Panc1 (cell line): Measurements from ENCODE around the gene LOC101059915.
"Not testable (repeated sequence)": the region's sequence is repeated elsewhere in the genome, so short reads cannot be mapped to it uniquely, and the experiment has no call there.

Experiments used
- ATAC-seq: fragments of 200-7000 bp; cut with Tn5 transposase; 2 replicates; pipeline ENCODE4 v1.9.1; 2020; ENCODE audit warnings: mild to moderate bottlenecking, moderate library complexity
- BruUV-seq: library from RNA; stranded (reverse); fragments of 400-500 nt; replicated peaks from 2 replicates; lab custom pipeline; 2021; lab: Mats Ljungman, UMichigan
- CTCF ChIA-PET: fragments of 300-600 bp; sonication (Branson Sonifier 250); formaldehyde crosslinking; loops from one replicate; lab custom pipeline; 2022; ENCODE audit warnings: antibody characterized with exemption; lab: Charles Lee
- POLR2A ChIA-PET: fragments of 300-600 bp; sonication (Branson Sonifier 250); formaldehyde crosslinking; loops from one replicate; lab custom pipeline; 2022; ENCODE audit warnings: antibody characterized with exemption; lab: Charles Lee
- DNase-seq: peaks from one replicate; pipeline ENCODE4 v3.0.0-alpha.2; 2010; ENCODE audit warnings: low read depth, low spot score
- H3K27ac ChIP-seq: 2 replicates; pipeline ENCODE4 v1.5.1; 2011; ENCODE audit warnings: mild to moderate bottlenecking, low read length, inconsistent platforms
- H3K27me3 ChIP-seq: fragments of 200-500 bp; sonication (Bioruptor generic); 2 replicates; pipeline ENCODE4 v1.6.0; 2014; ENCODE audit warnings: low read length, inconsistent platforms; ENCODE audit not compliant: control insufficient read depth, insufficient read depth
- H3K36me3 ChIP-seq: fragments of 200-500 bp; sonication (Bioruptor generic); 2 replicates; pipeline ENCODE4 v1.5.1; 2014; ENCODE audit warnings: inconsistent platforms, mild to moderate bottlenecking, low read length, moderate library complexity; ENCODE audit not compliant: control insufficient read depth, insufficient read depth
- H3K4me1 ChIP-seq: 2 replicates; pipeline ENCODE4 v1.5.1; 2011; ENCODE audit warnings: inconsistent platforms, mild to moderate bottlenecking, low read length, moderate library complexity; ENCODE audit not compliant: control insufficient read depth, insufficient read depth
- H3K4me3 ChIP-seq, 2 experiments: 2 replicates each; pipeline ENCODE4 v1.5.1; 2011 to 2012; ENCODE audit warnings: low read depth in 2 of 2, low read length in 2 of 2, mild to moderate bottlenecking in 2 of 2, inconsistent platforms in 1 of 2, moderate library complexity in 1 of 2
- H3K9me3 ChIP-seq: fragments of 200-500 bp; sonication (Bioruptor generic); 2 replicates; pipeline ENCODE4 v1.5.1; 2014; ENCODE audit warnings: low read depth, mild to moderate bottlenecking, inconsistent platforms, low read length, moderate library complexity; ENCODE audit not compliant: control insufficient read depth, insufficient read depth
- CTCF ChIP-seq: fragments of 450-650 bp; IDR thresholded peaks from 2 replicates; pipeline ENCODE4 v1.5.1; 2017; ENCODE audit warnings: mild to moderate bottlenecking
- POLR2AphosphoS5 ChIP-seq: IDR thresholded peaks from 2 replicates; pipeline ENCODE4 v1.6.1; 2012; ENCODE audit warnings: mild to moderate bottlenecking, low read depth, low read length, moderate library complexity
- SIN3A ChIP-seq: IDR thresholded peaks from 2 replicates; pipeline ENCODE4 v1.6.1; 2012; ENCODE audit warnings: low read depth, mild to moderate bottlenecking, low read length, moderate library complexity, borderline replicate concordance; ENCODE audit not compliant: insufficient read depth
- TCF7L2 ChIP-seq: IDR thresholded peaks from 2 replicates; pipeline ENCODE4 v1.6.1; 2011; ENCODE audit warnings: mild to moderate bottlenecking, low read depth, low read length, inconsistent platforms
- in situ Hi-C: cut with HindIII; loops from 2 replicates; pipeline ENCODE4 v1.10.0; 2016; ENCODE audit warnings: low sequenced_read_pairs, low pct_unique_long_range_greater_than_20kb
- intact Hi-C: fragments of 100-400 bp; cut with micrococcal nuclease; formaldehyde crosslinking; loops from one replicate; pipeline ENCODE4 v1.10.0; 2022; ENCODE audit not compliant: unreplicated experiment
- TF ChIP-seq, protein P1 (sequence below), 2 experiments: IDR thresholded peaks; 2 replicates each; pipeline ENCODE4 v1.6.1; 2011 to 2012; ENCODE audit warnings: low read depth in 2 of 2, control low read depth in 1 of 2, low read length in 1 of 2, mild to moderate bottlenecking in 1 of 2, moderate library complexity in 1 of 2; ENCODE audit not compliant: insufficient read depth in 1 of 2

Gene LOC101059915

DNA sequence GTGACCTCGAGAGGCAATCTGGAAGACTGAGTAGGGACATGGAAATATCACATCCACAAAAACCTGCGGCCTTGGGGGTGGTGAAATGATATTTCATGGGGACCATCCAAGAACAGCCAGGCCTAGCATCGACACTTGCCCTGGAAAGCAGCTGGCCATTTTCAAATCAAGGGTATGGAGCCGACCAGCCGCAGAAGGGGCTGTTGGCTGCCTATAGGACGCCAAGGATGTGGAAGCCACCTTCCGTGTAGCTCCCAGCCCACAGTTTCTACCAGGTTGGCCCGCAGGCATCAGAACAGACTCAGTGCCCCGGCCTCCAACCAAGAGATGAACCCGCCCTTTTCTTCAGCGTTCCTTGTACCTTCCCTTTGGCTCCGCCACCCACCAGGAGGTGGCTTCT, 5.4 kb upstream of the LOC101059915 start:
- no peak for TF ChIP-seq TCF7L2
- no peak for TF ChIP-seq SIN3A
- TF ChIP-seq POLR2AphosphoS5: no peak
- TF ChIP-seq, protein P1, sequence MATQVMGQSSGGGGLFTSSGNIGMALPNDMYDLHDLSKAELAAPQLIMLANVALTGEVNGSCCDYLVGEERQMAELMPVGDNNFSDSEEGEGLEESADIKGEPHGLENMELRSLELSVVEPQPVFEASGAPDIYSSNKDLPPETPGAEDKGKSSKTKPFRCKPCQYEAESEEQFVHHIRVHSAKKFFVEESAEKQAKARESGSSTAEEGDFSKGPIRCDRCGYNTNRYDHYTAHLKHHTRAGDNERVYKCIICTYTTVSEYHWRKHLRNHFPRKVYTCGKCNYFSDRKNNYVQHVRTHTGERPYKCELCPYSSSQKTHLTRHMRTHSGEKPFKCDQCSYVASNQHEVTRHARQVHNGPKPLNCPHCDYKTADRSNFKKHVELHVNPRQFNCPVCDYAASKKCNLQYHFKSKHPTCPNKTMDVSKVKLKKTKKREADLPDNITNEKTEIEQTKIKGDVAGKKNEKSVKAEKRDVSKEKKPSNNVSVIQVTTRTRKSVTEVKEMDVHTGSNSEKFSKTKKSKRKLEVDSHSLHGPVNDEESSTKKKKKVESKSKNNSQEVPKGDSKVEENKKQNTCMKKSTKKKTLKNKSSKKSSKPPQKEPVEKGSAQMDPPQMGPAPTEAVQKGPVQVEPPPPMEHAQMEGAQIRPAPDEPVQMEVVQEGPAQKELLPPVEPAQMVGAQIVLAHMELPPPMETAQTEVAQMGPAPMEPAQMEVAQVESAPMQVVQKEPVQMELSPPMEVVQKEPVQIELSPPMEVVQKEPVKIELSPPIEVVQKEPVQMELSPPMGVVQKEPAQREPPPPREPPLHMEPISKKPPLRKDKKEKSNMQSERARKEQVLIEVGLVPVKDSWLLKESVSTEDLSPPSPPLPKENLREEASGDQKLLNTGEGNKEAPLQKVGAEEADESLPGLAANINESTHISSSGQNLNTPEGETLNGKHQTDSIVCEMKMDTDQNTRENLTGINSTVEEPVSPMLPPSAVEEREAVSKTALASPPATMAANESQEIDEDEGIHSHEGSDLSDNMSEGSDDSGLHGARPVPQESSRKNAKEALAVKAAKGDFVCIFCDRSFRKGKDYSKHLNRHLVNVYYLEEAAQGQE (IDR thresholded peaks at IDR 0.05; ENCODE audit: insufficient read depth in 1 of 2, low read depth in 2 of 2, low read length in 1 of 2): no peak
- no peak for TF ChIP-seq CTCF
- no peak for ATAC-seq
- intact Hi-C loops: no loop called here

DNA sequence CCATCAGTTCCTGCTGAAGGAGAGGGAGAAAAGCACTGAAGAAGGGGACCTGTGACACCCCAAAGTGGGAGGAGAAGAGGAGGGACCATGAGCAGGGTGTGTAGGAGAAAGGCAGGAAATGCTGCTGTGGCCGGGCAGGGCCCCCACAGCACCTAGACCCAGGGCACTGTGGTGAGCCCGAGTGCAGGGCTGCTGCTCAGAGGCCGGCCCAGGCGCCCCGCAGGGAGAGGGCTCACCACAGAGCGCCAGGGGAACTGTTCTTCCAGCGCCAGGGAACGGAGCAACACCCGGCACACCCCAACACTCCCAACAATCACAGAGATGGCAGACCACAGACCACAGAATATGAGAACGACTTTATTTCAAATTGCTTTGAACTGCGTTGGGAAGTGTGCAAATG, 4.7 kb upstream of the LOC101059915 start:
- POLR2A ChIA-PET, BruUV-seq, H3K4me3 ChIP-seq, H3K36me3 ChIP-seq, ATAC-seq, H3K9me3 ChIP-seq, H3K27ac ChIP-seq, in situ Hi-C loops, DNase-seq, CTCF ChIA-PET, intact Hi-C loops, H3K4me1 ChIP-seq, H3K27me3 ChIP-seq: not testable (repeated sequence)

More for the DNA sequence above, 5.4 kb upstream of the LOC101059915 start:
- H3K27me3 ChIP-seq: no peaks in the 10 kb centered on the region
- no peaks in the 10 kb centered on the region for H3K4me1 ChIP-seq
- no peak overlapping the region for H3K27ac ChIP-seq
- no peak for DNase-seq
- in situ Hi-C loops: no loop called here
- no peaks in the 10 kb centered on the region for H3K36me3 ChIP-seq
- H3K9me3 ChIP-seq: no peaks in the 10 kb centered on the region
- BruUV-seq: no TSS peak
- ChIA-PET POLR2A (no interaction called here), CTCF (no interaction called here)
- no peak overlapping the region for H3K4me3 ChIP-seq

DNA sequence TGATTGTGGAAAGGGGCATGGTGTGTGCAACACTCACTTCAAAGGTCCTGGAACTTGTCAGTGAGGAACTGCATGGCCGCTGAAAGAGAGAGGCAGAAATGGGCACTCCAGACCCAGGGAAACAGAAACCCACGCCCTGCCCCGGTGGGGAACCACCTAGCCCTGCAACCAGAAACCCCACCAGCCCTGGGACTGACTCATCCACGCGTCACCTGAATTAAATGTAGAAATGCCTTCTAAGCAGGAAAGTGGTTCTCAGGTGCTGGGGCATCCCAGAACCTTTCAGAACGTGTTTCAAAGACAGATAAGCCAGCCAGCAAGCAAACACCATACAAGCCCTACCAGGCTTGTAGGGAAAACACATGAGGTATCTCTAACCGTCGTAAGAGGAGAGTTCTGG, 4.1 kb upstream of the LOC101059915 start:
- H3K9me3 ChIP-seq, H3K4me1 ChIP-seq, CTCF ChIA-PET, POLR2A ChIA-PET, DNase-seq, H3K27ac ChIP-seq, H3K4me3 ChIP-seq, intact Hi-C loops, BruUV-seq, H3K27me3 ChIP-seq, H3K36me3 ChIP-seq, ATAC-seq, in situ Hi-C loops: not testable (repeated sequence)
